ENCODE results near the gene MUC16. TPM values are rescaled to one million over a fixed set of nuclear protein-coding genes. Genes with fewer than 3 reads are reported as not detected.

Gene MUC16
- total RNA-seq, 4 donors from 2014 or later, result not detected

GRCh38 chr19:9014803-9015202, 4.6 kb upstream of the MUC16 start:
- in situ Hi-C loops (cut with MboI; ENCODE audit: low pct_ligation_motif_present in 1 of 4, low pct_unique_long_range_greater_than_20kb in 1 of 4, low sequenced_read_pairs in 3 of 4), result no loop called here
- WGBS, 2 donors (ENCODE audit: low coverage in 1 of 2), result 47 to 49% methylated on average over 7 of the region's 7 CpGs
- intact Hi-C loops (cut with DNase I; ENCODE audit: low total_unique reads), result no loop called here
- H3K4me3 ChIP-seq, result no peak overlapping the region
- peaks cover 4% of the 10 kb centered on the region for H3K27me3 ChIP-seq
- H3K9me3 ChIP-seq, result no peaks in the 10 kb centered on the region
- DNase-seq, result no peak
- no peaks in the 10 kb centered on the region for H3K36me3 ChIP-seq
- H3K27ac ChIP-seq, result no peak overlapping the region
- H3K4me1 ChIP-seq, result no peaks in the 10 kb centered on the region
- TF ChIP-seq POLR2A (IDR thresholded peaks at IDR 0.05) (no peak), EP300 (IDR thresholded peaks at IDR 0.05; ENCODE audit: low read depth) (no peak), POLR2AphosphoS5 (IDR thresholded peaks at IDR 0.05) (no peak)
- TF ChIP-seq, protein P1, sequence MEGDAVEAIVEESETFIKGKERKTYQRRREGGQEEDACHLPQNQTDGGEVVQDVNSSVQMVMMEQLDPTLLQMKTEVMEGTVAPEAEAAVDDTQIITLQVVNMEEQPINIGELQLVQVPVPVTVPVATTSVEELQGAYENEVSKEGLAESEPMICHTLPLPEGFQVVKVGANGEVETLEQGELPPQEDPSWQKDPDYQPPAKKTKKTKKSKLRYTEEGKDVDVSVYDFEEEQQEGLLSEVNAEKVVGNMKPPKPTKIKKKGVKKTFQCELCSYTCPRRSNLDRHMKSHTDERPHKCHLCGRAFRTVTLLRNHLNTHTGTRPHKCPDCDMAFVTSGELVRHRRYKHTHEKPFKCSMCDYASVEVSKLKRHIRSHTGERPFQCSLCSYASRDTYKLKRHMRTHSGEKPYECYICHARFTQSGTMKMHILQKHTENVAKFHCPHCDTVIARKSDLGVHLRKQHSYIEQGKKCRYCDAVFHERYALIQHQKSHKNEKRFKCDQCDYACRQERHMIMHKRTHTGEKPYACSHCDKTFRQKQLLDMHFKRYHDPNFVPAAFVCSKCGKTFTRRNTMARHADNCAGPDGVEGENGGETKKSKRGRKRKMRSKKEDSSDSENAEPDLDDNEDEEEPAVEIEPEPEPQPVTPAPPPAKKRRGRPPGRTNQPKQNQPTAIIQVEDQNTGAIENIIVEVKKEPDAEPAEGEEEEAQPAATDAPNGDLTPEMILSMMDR (IDR thresholded peaks at IDR 0.05), result no peak

DNA sequence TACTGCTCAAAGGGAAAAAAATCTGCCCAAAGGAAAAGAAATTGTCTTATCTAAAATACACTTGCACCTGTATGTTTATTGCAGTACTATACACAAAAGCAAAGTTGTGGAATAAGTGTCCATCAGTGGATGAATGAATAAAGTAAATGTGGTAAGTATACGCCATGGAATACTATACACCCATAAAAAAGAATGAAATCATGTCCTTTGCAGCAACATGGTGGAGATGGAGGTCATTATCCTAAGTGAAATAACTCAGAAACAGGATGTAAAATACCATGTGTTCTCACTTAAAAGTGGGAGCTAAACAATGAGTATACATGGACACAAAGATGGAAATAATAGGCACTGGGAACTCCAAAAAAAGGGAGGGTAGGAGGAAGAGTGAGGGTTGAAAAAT, 3.8 kb upstream of the MUC16 start:
- intact Hi-C loops (cut with DNase I; ENCODE audit: low total_unique reads) (no loop called here), in situ Hi-C loops (cut with MboI; ENCODE audit: low pct_ligation_motif_present in 1 of 4, low pct_unique_long_range_greater_than_20kb in 1 of 4, low sequenced_read_pairs in 3 of 4) (no loop called here)
- Histone ChIP-seq H3K4me3 (no peak overlapping the region), H3K9me3 (no peaks in the 10 kb centered on the region), H3K36me3 (no peaks in the 10 kb centered on the region), H3K27ac (no peak overlapping the region), H3K27me3 (peaks cover 4% of the 10 kb centered on the region), H3K4me1 (no peaks in the 10 kb centered on the region)
- no peak for TF ChIP-seq EP300 (IDR thresholded peaks at IDR 0.05; ENCODE audit: low read depth)
- no peak for TF ChIP-seq POLR2A (IDR thresholded peaks at IDR 0.05)
- TF ChIP-seq POLR2AphosphoS5 (IDR thresholded peaks at IDR 0.05), result no peak
- TF ChIP-seq, protein P1 (IDR thresholded peaks at IDR 0.05), result no peak
- DNase-seq, result no peak
- WGBS, 2 donors (ENCODE audit: low coverage in 1 of 2), result 71 to 88% methylated on average over 1 of the region's 1 CpG

- Histone ChIP-seq H3K27me3 (peaks cover 4% of the 10 kb centered on the region), H3K4me3 (no peak overlapping the region), H3K36me3 (no peaks in the 10 kb centered on the region), H3K4me1 (no peaks in the 10 kb centered on the region), H3K9me3 (no peaks in the 10 kb centered on the region), H3K27ac (no peak overlapping the region)
- intact Hi-C loops (cut with DNase I; ENCODE audit: low total_unique reads) (no loop called here), in situ Hi-C loops (cut with MboI; ENCODE audit: low pct_ligation_motif_present in 1 of 4, low pct_unique_long_range_greater_than_20kb in 1 of 4, low sequenced_read_pairs in 3 of 4) (no loop called here)
- TF ChIP-seq POLR2AphosphoS5 (IDR thresholded peaks at IDR 0.05) (no peak), POLR2A (IDR thresholded peaks at IDR 0.05) (no peak), EP300 (IDR thresholded peaks at IDR 0.05; ENCODE audit: low read depth) (no peak)
- TF ChIP-seq, protein P1 (IDR thresholded peaks at IDR 0.05), result no peak
- no peak for DNase-seq
- 0 to 66% methylated on average over 1 to 2 of the region's 2 CpGs for WGBS, 2 donors (ENCODE audit: low coverage in 1 of 2)
Observed at GRCh38 chr19:9011875-9012274, 1.7 kb upstream of the MUC16 start.

DNA sequence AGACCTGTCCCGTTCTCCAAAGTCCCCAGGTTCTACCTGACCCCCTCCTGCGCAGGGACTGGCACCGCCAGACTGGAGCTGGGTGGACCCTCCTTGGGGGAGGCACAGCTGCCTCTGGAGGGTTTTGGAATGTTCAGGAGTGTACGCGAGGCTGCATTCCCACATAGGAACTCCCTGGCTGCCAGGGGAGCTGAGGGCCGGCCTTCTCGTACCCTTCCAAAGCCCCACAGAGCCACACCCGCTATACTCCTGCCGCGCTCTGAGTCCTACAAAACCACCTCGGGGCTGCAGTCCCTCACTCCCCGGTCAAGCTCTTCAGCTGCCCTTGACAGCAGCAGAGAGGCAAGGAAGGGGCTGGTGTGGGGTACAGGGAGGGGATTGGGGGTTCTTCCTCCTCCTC, 484 bp upstream of the MUC16 start:
- no peaks in the 10 kb centered on the region for H3K36me3 ChIP-seq
- H3K4me3 ChIP-seq, result no peak overlapping the region
- in situ Hi-C loops (cut with MboI; ENCODE audit: low pct_ligation_motif_present in 1 of 4, low pct_unique_long_range_greater_than_20kb in 1 of 4, low sequenced_read_pairs in 3 of 4) (no loop called here), intact Hi-C loops (cut with DNase I; ENCODE audit: low total_unique reads) (no loop called here)
- no peak overlapping the region for H3K27ac ChIP-seq
- TF ChIP-seq POLR2A (IDR thresholded peaks at IDR 0.05) (no peak), POLR2AphosphoS5 (IDR thresholded peaks at IDR 0.05) (no peak), EP300 (IDR thresholded peaks at IDR 0.05; ENCODE audit: low read depth) (no peak)
- TF ChIP-seq, protein P1 (IDR thresholded peaks at IDR 0.05), result no peak
- H3K9me3 ChIP-seq, result no peaks in the 10 kb centered on the region
- WGBS, 2 donors (ENCODE audit: low coverage in 1 of 2), result 61% methylated on average over 11 of the region's 12 CpGs; no CpG with 5 or more reads in 1 of the 2 donors
- DNase-seq, result no peak
- no peaks in the 10 kb centered on the region for H3K4me1 ChIP-seq
- peaks cover 4% of the 10 kb centered on the region for H3K27me3 ChIP-seq
